CD4-positive, alpha-beta memory T cell (primary cell): ENCODE results near the gene ARID5B. TPM values are rescaled to one million over a fixed set of nuclear protein-coding genes. Genes with fewer than 3 reads are reported as not detected.

Experiments used
- CTCF ChIA-PET: fragments of 350-600 bp; sonication (Branson Sonifier 250); formaldehyde crosslinking; loops from one replicate; lab custom pipeline; 2021; ENCODE audit warnings: inconsistent platforms; ENCODE audit not compliant: partially characterized antibody; lab: Charles Lee
- POLR2A ChIA-PET: fragments of 350-600 bp; sonication (Branson Sonifier 250); formaldehyde crosslinking; loops from one replicate; lab custom pipeline; 2021; ENCODE audit not compliant: partially characterized antibody; lab: Charles Lee
- DNase-seq, 5 donors: peaks; one replicate each; pipeline versions ENCODE4 v3.0.0 to v3.0.0-alpha.2; 2020 to 2022; ENCODE audit warnings: mixed read lengths in 1 of 5
- H3K27ac ChIP-seq: one replicate; pipeline ENCODE4 v1.7.0; 2013; ENCODE audit warnings: low read depth, low read length
- H3K27me3 ChIP-seq: 2 replicates; pipeline ENCODE4 v1.7.0; 2013; ENCODE audit warnings: mild to moderate bottlenecking, low read length, moderate library complexity; ENCODE audit not compliant: insufficient read depth
- H3K36me3 ChIP-seq: 2 replicates; pipeline ENCODE4 v1.7.0; 2013; ENCODE audit warnings: mild to moderate bottlenecking, low read length, moderate library complexity; ENCODE audit not compliant: insufficient read depth
- H3K4me1 ChIP-seq: 2 replicates; pipeline ENCODE4 v1.7.0; 2013; ENCODE audit warnings: mild to moderate bottlenecking, low read length, moderate library complexity; ENCODE audit not compliant: insufficient read depth
- H3K4me3 ChIP-seq, 2 donors: one replicate each; pipeline ENCODE4 v1.7.0; 2013; ENCODE audit warnings: low read length in 2 of 2, mild to moderate bottlenecking in 1 of 2
- H3K9me3 ChIP-seq, 2 donors: one replicate each; pipeline ENCODE4 v1.7.0; 2013; ENCODE audit warnings: low read length in 2 of 2, control low read depth in 1 of 2; ENCODE audit not compliant: control insufficient read depth in 1 of 2
- H3K27ac Mint-ChIP-seq, 7 donors: one replicate each; pipeline ENCODE4 v1.8.0; 2020 to 2021; ENCODE audit warnings: mixed read lengths in 7 of 7, mild to moderate bottlenecking in 6 of 7, inconsistent platforms in 3 of 7, moderate library complexity in 3 of 7
- H3K27me3 Mint-ChIP-seq, 2 donors: one replicate each; pipeline ENCODE4 v1.8.0; 2020 to 2021; ENCODE audit warnings: mixed read lengths in 2 of 2
- H3K36me3 Mint-ChIP-seq, 2 donors: one replicate each; pipeline ENCODE4 v1.8.0; 2020 to 2021; ENCODE audit warnings: mixed read lengths in 2 of 2, inconsistent platforms in 1 of 2, mild to moderate bottlenecking in 1 of 2
- H3K4me1 Mint-ChIP-seq, 4 donors: one replicate each; pipeline ENCODE4 v1.8.0; 2020 to 2021; ENCODE audit warnings: mixed read lengths in 4 of 4, mild to moderate bottlenecking in 1 of 4
- H3K4me3 Mint-ChIP-seq, 8 donors: one replicate each; pipeline ENCODE4 v1.8.0; 2020 to 2021; ENCODE audit warnings: mixed read lengths in 8 of 8, mild to moderate bottlenecking in 7 of 8, moderate library complexity in 6 of 8, inconsistent platforms in 3 of 8
- H3K9me3 Mint-ChIP-seq, 8 donors: one replicate each; pipeline ENCODE4 v1.8.0; 2020 to 2021; ENCODE audit warnings: mixed read lengths in 8 of 8, mild to moderate bottlenecking in 5 of 8, inconsistent platforms in 3 of 8, moderate library complexity in 1 of 8
- intact Hi-C: fragments of 100-400 bp; cut with micrococcal nuclease; formaldehyde crosslinking; loops from one replicate; pipeline ENCODE4 v1.15.1; 2023
- polyA plus RNA-seq, 2 donors: library from polyadenylated mRNA; unstranded; fragments of 300-500 nt; fragmentation: Illumina TruSeq; gene quantifications; one replicate each; pipeline ENCODE4 v1.2.3, GENCODE V29; 2021
- total RNA-seq, 2 experiments: library from RNA; stranded (reverse); gene quantifications; one replicate each; pipeline ENCODE4 v1.2.3, GENCODE V29; 2021

The ARID5B gene
- total and polyA plus RNA-seq, 4 experiments from 2014 or later: 30.9 to 49.6 (median 41.9) TPM

DNA sequence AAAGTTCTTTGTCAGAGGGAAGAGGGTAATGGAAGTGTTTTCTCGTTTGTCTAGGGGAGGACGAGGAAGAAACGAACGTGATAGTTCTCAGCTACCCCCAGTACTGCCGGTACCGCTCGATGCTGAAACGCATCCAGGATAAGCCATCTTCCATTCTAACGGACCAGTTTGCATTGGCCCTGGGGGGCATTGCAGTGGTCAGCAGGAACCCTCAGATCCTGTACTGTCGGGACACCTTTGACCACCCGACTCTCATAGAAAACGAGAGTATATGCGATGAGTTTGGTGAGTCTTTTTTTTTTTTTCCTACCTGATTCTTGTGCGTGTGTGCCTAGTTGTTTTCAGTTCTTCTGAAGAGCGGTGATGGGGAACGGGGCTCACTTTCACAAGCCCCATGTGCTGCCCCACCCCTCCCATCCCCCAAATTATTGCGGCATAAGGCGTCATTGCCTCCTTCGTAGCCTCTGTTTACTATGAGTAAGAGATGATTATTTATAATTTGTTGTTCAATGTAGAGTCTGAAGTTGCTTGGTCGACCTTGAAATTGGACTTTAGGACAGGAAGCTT is 98.6 kb downstream of the ARID5B start:
- POLR2A ChIA-PET: no interaction called here
- peak overlapping the region in 1 of 8 donors; percentile 33 for H3K4me3 Mint-ChIP-seq
- no peak for DNase-seq
- peak overlapping the region in 4 of 7 donors; percentile 20 to 70 (median 45) for H3K27ac Mint-ChIP-seq
- peaks cover 42 to 73% (median 52%) of the 10 kb centered on the region in 4 donors for H3K4me1 Mint-ChIP-seq
- H3K9me3 Mint-ChIP-seq: peaks cover 0 to 2% (median 0%) of the 10 kb centered on the region in 8 donors
- no peak overlapping the region for H3K4me3 ChIP-seq
- H3K4me1 ChIP-seq: peaks cover 27% of the 10 kb centered on the region
- H3K9me3 ChIP-seq: no peaks in the 10 kb centered on the region
- CTCF ChIA-PET: no interaction called here
- no peaks in the 10 kb centered on the region for H3K27me3 ChIP-seq
- intact Hi-C loops: no loop called here
- no peaks in the 10 kb centered on the region for H3K36me3 ChIP-seq
- no peak overlapping the region for H3K27ac ChIP-seq
- H3K36me3 Mint-ChIP-seq: peaks cover 42 to 64% of the 10 kb centered on the region in 2 donors
- no peaks in the 10 kb centered on the region for H3K27me3 Mint-ChIP-seq

DNA sequence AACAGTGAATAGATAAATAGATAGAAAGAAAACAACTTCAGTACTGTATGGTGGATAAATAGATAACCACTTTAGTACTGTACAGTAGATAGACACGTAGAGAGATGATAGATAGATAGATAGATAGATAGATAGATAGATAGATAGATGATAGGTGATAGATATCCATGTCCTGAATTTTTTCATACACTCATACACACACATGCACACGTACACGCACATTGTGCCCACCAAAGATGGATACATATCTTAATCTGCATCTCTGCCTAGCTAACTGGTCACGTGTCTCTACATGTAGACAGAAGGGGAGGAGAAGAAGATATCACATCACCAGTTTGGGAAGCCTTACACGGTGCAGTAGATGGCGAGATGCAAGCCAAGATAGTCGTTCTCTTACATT is 99.2 kb downstream of the ARID5B start:
- peak overlapping the region in 2 of 8 donors; percentile 4 to 33 for H3K4me3 Mint-ChIP-seq
- H3K4me1 Mint-ChIP-seq: peaks cover 41 to 73% (median 54%) of the 10 kb centered on the region in 4 donors
- H3K36me3 Mint-ChIP-seq: peaks cover 47 to 68% of the 10 kb centered on the region in 2 donors
- intact Hi-C loops: no loop called here
- Histone ChIP-seq H3K4me3 (no peak overlapping the region), H3K27ac (no peak overlapping the region), H3K4me1 (peaks cover 21% of the 10 kb centered on the region), H3K36me3 (no peaks in the 10 kb centered on the region), H3K9me3 (no peaks in the 10 kb centered on the region), H3K27me3 (no peaks in the 10 kb centered on the region)
- POLR2A ChIA-PET: no interaction called here
- CTCF ChIA-PET: no interaction called here
- H3K9me3 Mint-ChIP-seq: peaks cover 0 to 2% (median 0%) of the 10 kb centered on the region in 8 donors
- DNase-seq: no peak
- H3K27ac Mint-ChIP-seq: peak overlapping the region in 4 of 7 donors; percentile 13 to 82 (median 58)
- no peaks in the 10 kb centered on the region for H3K27me3 Mint-ChIP-seq

DNA sequence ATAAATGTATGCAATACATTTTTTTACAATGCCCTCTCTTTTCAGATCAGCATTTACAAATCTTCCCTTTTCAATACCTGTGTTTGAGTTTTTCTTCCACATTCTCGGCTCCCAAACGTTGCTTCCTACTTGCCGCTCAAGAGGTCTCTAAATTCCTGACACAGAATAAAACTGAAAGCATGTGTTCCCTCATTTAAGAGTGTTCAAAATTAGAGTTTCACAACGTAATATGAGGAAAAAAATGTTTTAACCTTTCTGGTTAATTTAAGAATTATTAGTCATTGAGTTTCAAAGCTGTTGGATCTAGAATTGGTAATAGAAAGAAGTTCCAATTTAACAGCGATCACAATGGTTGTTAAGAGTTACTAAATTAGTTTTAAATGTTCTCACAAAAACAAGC is 100.4 kb downstream of the ARID5B start:
- H3K36me3 Mint-ChIP-seq: peaks cover 52 to 73% of the 10 kb centered on the region in 2 donors

DNA sequence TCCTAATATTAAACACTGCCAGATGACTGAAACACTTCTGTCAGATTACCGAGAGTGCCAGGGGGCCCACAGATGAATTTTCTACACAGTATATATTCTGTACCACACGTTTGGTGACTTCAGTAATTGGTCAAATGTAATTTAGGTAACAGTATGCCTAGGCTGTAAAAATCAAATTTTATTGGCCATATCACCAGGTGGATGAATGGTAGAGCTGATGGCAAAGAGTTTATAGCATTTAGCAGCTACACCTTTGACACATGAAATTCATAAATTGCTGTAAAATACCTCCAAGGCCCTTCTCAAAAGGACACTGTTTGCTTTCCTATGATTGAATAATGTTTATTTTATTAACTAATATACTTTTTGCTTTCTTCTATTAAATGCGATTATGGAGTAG is 101.3 kb downstream of the ARID5B start:
- DNase-seq: no peak
- peaks cover 22% of the 10 kb centered on the region for H3K4me1 ChIP-seq
- CTCF ChIA-PET: no interaction called here
- H3K9me3 ChIP-seq: no peaks in the 10 kb centered on the region
- H3K4me3 ChIP-seq: no peak overlapping the region
- H3K9me3 Mint-ChIP-seq: peaks cover 0 to 2% (median 0%) of the 10 kb centered on the region in 8 donors
- H3K27me3 ChIP-seq: no peaks in the 10 kb centered on the region
- intact Hi-C loops: no loop called here
- peaks cover 51 to 71% of the 10 kb centered on the region in 2 donors for H3K36me3 Mint-ChIP-seq
- no peaks in the 10 kb centered on the region for H3K36me3 ChIP-seq
- H3K4me3 Mint-ChIP-seq: no peak overlapping the region
- no peaks in the 10 kb centered on the region for H3K27me3 Mint-ChIP-seq
- H3K27ac ChIP-seq: no peak overlapping the region
- H3K4me1 Mint-ChIP-seq: peaks cover 43 to 84% (median 66%) of the 10 kb centered on the region in 4 donors
- H3K27ac Mint-ChIP-seq: peak overlapping the region in 2 of 7 donors; percentile 13 to 58
- POLR2A ChIA-PET: interaction anchor here (0.9 kb wide), 1 partner anchor 100 kb away, joined by 3 read pairs; no protein-coding TSS in a partner anchor

More for the DNA sequence above, 100.4 kb downstream of the ARID5B start:
- Histone ChIP-seq H3K27ac (no peak overlapping the region), H3K36me3 (no peaks in the 10 kb centered on the region), H3K9me3 (no peaks in the 10 kb centered on the region), H3K4me3 (no peak overlapping the region), H3K4me1 (peaks cover 17% of the 10 kb centered on the region), H3K27me3 (no peaks in the 10 kb centered on the region)
- Mint-ChIP-seq H3K27me3 (no peaks in the 10 kb centered on the region), H3K27ac (peak overlapping the region in 3 of 7 donors; percentile 18 to 38 (median 19)), H3K4me1 (peaks cover 42 to 80% (median 62%) of the 10 kb centered on the region in 4 donors), H3K9me3 (peaks cover 0 to 2% (median 0%) of the 10 kb centered on the region in 8 donors), H3K4me3 (peak overlapping the region in 5 of 8 donors; percentile 6 to 45 (median 12))
- intact Hi-C loops: no loop called here
- no peak for DNase-seq
- CTCF ChIA-PET: no interaction called here
- POLR2A ChIA-PET: interaction anchor here (1.2 kb wide), 1 partner anchor 39 kb away, joined by 3 read pairs; no protein-coding TSS in a partner anchor

DNA sequence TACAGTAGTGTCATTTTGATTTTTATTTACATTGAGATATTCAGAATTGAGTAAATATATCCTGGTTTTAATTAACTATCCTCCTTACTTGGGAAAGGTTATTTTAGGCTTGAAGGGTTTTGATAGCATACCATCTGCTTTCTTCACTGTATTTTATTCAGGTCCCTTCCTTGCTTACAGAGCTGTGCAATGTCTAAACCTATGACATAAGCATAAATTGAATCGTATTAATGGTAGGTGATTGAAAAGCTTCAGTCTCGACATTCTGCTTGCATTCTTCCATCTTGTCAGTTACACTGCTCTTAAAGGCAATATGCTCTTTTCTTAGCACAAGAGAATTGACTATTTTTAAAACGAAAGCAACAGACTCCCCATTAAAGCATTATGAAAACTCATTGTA is 102.5 kb downstream of the ARID5B start:
- intact Hi-C loops: loop anchor here (2.0 kb wide), 1 partner anchor 15 kb away; no protein-coding TSS in a partner anchor
- H3K27ac ChIP-seq: no peak overlapping the region
- ChIA-PET CTCF (interaction anchor here (1.0 to 1.4 kb wide), 4 partner anchors 11 to 51 kb away, joined by 3 to 4 read pairs (median 3); no protein-coding TSS in a partner anchor), POLR2A (interaction anchor here (1.3 to 1.7 kb wide), 2 partner anchors 10 to 21 kb away, joined by 4 to 5 read pairs; no protein-coding TSS in a partner anchor)
- H3K4me1 ChIP-seq: peaks cover 22% of the 10 kb centered on the region
- no peak for DNase-seq
- Mint-ChIP-seq H3K4me1 (peaks cover 45 to 86% (median 65%) of the 10 kb centered on the region in 4 donors), H3K27ac (peak overlapping the region in 2 of 7 donors; percentile 8), H3K4me3 (no peak overlapping the region), H3K36me3 (peaks cover 48 to 65% of the 10 kb centered on the region in 2 donors), H3K9me3 (peaks cover 0 to 2% (median 0%) of the 10 kb centered on the region in 8 donors), H3K27me3 (no peaks in the 10 kb centered on the region)
- H3K9me3 ChIP-seq: no peaks in the 10 kb centered on the region
- H3K4me3 ChIP-seq: no peak overlapping the region
- no peaks in the 10 kb centered on the region for H3K36me3 ChIP-seq
- H3K27me3 ChIP-seq: no peaks in the 10 kb centered on the region

DNA sequence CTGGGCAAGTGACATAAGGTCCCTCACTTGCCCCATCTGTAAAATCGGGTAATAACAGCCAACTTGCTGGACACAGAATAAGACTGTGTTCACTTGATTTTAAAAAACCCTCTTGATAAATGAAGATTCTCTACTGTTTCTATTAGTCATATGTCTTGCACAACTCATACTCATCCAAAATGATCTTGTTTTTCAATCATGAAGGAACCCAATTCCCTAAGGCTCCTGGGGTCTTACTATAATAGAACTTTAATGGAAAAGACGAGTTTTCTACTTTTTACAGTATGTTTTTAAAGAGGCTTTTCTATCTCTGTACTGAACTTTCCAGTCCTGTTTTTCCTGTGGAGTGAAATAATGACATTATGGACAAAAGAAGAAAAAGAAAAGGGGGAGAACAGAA is 103.8 kb downstream of the ARID5B start:
- Mint-ChIP-seq H3K9me3 (no peaks in the 10 kb centered on the region), H3K27me3 (no peaks in the 10 kb centered on the region), H3K4me3 (no peak overlapping the region), H3K36me3 (peaks cover 42 to 61% of the 10 kb centered on the region in 2 donors), H3K4me1 (peaks cover 43 to 88% (median 57%) of the 10 kb centered on the region in 4 donors), H3K27ac (peak overlapping the region in 3 of 7 donors; percentile 36 to 62 (median 44))
- DNase-seq: no peak
- intact Hi-C loops: loop anchor here (2.0 kb wide), 1 partner anchor 14 kb away; no protein-coding TSS in a partner anchor
- Histone ChIP-seq H3K4me3 (no peak overlapping the region), H3K9me3 (no peaks in the 10 kb centered on the region), H3K27me3 (no peaks in the 10 kb centered on the region), H3K27ac (no peak overlapping the region), H3K4me1 (peaks cover 22% of the 10 kb centered on the region), H3K36me3 (no peaks in the 10 kb centered on the region)
- ChIA-PET CTCF (no interaction called here), POLR2A (interaction anchor here (0.7 to 1.7 kb wide), 3 partner anchors 11 to 15 kb away, joined by 3 to 4 read pairs (median 3); no protein-coding TSS in a partner anchor)

DNA sequence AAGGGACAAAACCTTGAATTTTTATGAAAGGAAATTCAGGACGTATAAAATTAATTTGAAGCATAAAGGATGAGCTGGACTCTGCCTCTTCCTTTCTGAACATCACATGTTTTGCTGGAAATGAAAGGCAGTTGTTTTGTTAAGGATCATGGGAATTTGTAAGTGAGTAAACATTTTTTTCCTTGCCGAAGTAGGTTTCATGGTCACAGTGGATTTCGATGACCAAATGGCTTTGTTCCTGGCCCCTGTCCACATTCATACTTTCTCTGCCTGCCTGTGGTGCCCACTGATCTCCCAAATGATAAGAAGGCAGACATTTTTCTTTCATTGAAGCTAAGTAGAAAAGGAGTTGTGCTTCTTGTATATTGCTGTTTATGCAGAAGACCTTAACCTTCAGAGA is 104.2 kb downstream of the ARID5B start:
- Mint-ChIP-seq H3K27ac (peak overlapping the region in 3 of 7 donors; percentile 38 to 62 (median 44)), H3K9me3 (no peaks in the 10 kb centered on the region)

More for the DNA sequence above, 104.2 kb downstream of the ARID5B start:
- no peak for DNase-seq
- ChIA-PET CTCF (no interaction called here), POLR2A (interaction anchor here (0.7 to 1.1 kb wide), 2 partner anchors 13 to 15 kb away, joined by 3 read pairs; no protein-coding TSS in a partner anchor)
- Mint-ChIP-seq H3K4me1 (peaks cover 41 to 86% (median 54%) of the 10 kb centered on the region in 4 donors), H3K4me3 (no peak overlapping the region), H3K27me3 (no peaks in the 10 kb centered on the region), H3K36me3 (peaks cover 40 to 61% of the 10 kb centered on the region in 2 donors)
- no peaks in the 10 kb centered on the region for H3K36me3 ChIP-seq
- H3K27me3 ChIP-seq: no peaks in the 10 kb centered on the region
- peaks cover 19% of the 10 kb centered on the region for H3K4me1 ChIP-seq
- no peak overlapping the region for H3K27ac ChIP-seq
- H3K9me3 ChIP-seq: no peaks in the 10 kb centered on the region
- intact Hi-C loops: loop anchor here (2.0 kb wide), 1 partner anchor 13 kb away; no protein-coding TSS in a partner anchor
- H3K4me3 ChIP-seq: no peak overlapping the region
